H1 (cell line): ENCODE data around the gene RBM4B. TPM values are rescaled to one million over a fixed set of nuclear protein-coding genes. Genes with fewer than 3 reads are reported as not detected.
A peak's percentile ranks its signal among the peaks of the same experiment; 100 is the strongest.

Experiments
- CTCF ChIA-PET: fragments of 300-600 bp; sonication (Branson Sonifier 250); formaldehyde crosslinking; loops from one replicate; lab custom pipeline; 2021; ENCODE audit not compliant: partially characterized antibody; lab: Charles Lee
- POLR2A ChIA-PET: fragments of 300-600 bp; sonication (Branson Sonifier 250); formaldehyde crosslinking; loops from one replicate; lab custom pipeline; 2021; ENCODE audit warnings: inconsistent platforms; ENCODE audit not compliant: partially characterized antibody; lab: Charles Lee
- DNase-seq, 2 experiments: peaks; one replicate each; pipeline versions ENCODE4 v3.0.0 to v3.0.0-alpha.2; 2010 to 2022; ENCODE audit warnings: low spot score in 2 of 2, low read depth in 1 of 2, mixed read lengths in 1 of 2
- FAIRE-seq: peaks from 2 replicates; lab custom pipeline; 2011; peaks lifted over from hg19 to GRCh38; lab: Jason Lieb, UNC
- H2AFZ ChIP-seq: 2 replicates; pipeline ENCODE4 v1.8.1; 2012; ENCODE audit warnings: low read length, inconsistent platforms
- H2AK5ac ChIP-seq: 2 replicates; pipeline ENCODE4 v1.6.1; 2013; ENCODE audit warnings: low read depth, low read length
- H2BK120ac ChIP-seq: replicated peaks from 2 replicates; pipeline ENCODE3; 2013; ENCODE audit warnings: low read depth, low read length, inconsistent platforms
- H2BK12ac ChIP-seq: 2 replicates; pipeline ENCODE4 v1.6.1; 2013; ENCODE audit warnings: low read depth, low read length
- H2BK15ac ChIP-seq: 2 replicates; pipeline ENCODE4 v1.6.1; 2013; ENCODE audit warnings: low read length
- H2BK20ac ChIP-seq: 2 replicates; pipeline ENCODE4 v1.6.1; 2013; ENCODE audit warnings: low read length
- H2BK5ac ChIP-seq: 2 replicates; pipeline ENCODE4 v1.6.1; 2013; ENCODE audit warnings: low read depth, low read length
- H3K14ac ChIP-seq: 2 replicates; pipeline ENCODE4 v1.6.1; 2013; ENCODE audit warnings: inconsistent platforms; ENCODE audit not compliant: insufficient read length
- H3K18ac ChIP-seq: 2 replicates; pipeline ENCODE4 v1.6.1; 2013; ENCODE audit warnings: low read length; ENCODE audit errors: extremely low read depth
- H3K23ac ChIP-seq: 2 replicates; pipeline ENCODE4 v1.6.1; 2013; ENCODE audit warnings: inconsistent platforms; ENCODE audit not compliant: insufficient read length
- H3K23me2 ChIP-seq: 2 replicates; pipeline ENCODE4 v1.6.1; 2013; ENCODE audit warnings: low read depth, low read length
- H3K27ac ChIP-seq: 2 replicates; pipeline ENCODE4 v1.6.1; 2011; ENCODE audit warnings: low read depth, low read length, inconsistent platforms
- H3K27me3 ChIP-seq, 4 experiments: replicated peaks in 1 of 4; 1 replicate in 1 of 4; 2 replicates in 3 of 4; pipeline versions ENCODE4 v1.6.1 to v1.8.1; 2011 to 2013; ENCODE audit warnings: low read length in 3 of 4, mild to moderate bottlenecking in 3 of 4, inconsistent platforms in 2 of 4, mixed read lengths in 2 of 4, moderate library complexity in 1 of 4; ENCODE audit not compliant: control insufficient read depth in 3 of 4, insufficient read depth in 3 of 4; ENCODE audit errors: extremely low read depth in 1 of 4
- H3K36me3 ChIP-seq, 4 experiments: 2 replicates each; pipeline versions ENCODE4 v1.6.1 to v1.8.1; 2011 to 2013; ENCODE audit warnings: mild to moderate bottlenecking in 4 of 4, low read length in 3 of 4, moderate library complexity in 2 of 4, control low read depth in 1 of 4, inconsistent platforms in 1 of 4; ENCODE audit not compliant: insufficient read depth in 4 of 4, control insufficient read depth in 2 of 4
- H3K4ac ChIP-seq: replicated peaks from 2 replicates; pipeline ENCODE3; 2013; ENCODE audit warnings: low read length, low read depth, mixed read lengths, inconsistent platforms; ENCODE audit not compliant: insufficient read length
- H3K4me1 ChIP-seq, 4 experiments: replicated peaks in 1 of 4; 1 replicate in 1 of 4; 2 replicates in 3 of 4; pipeline versions ENCODE4 v1.6.1 to v1.8.1; 2011 to 2013; ENCODE audit warnings: low read length in 3 of 4, inconsistent platforms in 2 of 4, mixed read lengths in 1 of 4; ENCODE audit not compliant: insufficient read depth in 4 of 4, control insufficient read depth in 3 of 4
- H3K4me2 ChIP-seq, 2 experiments: 2 replicates each; pipeline versions ENCODE4 v1.6.1 to v1.8.1; 2011 to 2013; ENCODE audit warnings: low read depth in 2 of 2, low read length in 2 of 2, control low read depth in 1 of 2, inconsistent platforms in 1 of 2, mild to moderate bottlenecking in 1 of 2; ENCODE audit not compliant: insufficient read depth in 1 of 2
- H3K4me3 ChIP-seq, 4 experiments: fragments of 200-600, 300-600 bp in 1 of 4; sonication (generic), shearing (Covaris generic), sonication (Bioruptor Twin) in 1 of 4; 2 replicates each; pipeline versions ENCODE4 v1.5.1 to v1.8.1; 2011 to 2016; ENCODE audit warnings: low read length in 4 of 4, low read depth in 3 of 4, control low read depth in 2 of 4, inconsistent platforms in 2 of 4, mild to moderate bottlenecking in 2 of 4, mixed read lengths in 1 of 4, moderate library complexity in 1 of 4; ENCODE audit not compliant: insufficient read depth in 2 of 4; ENCODE audit errors: extremely low read depth in 1 of 4
- H3K56ac ChIP-seq: replicated peaks from 2 replicates; pipeline ENCODE3; 2013; ENCODE audit warnings: low read depth, mild to moderate bottlenecking, mixed read lengths, low read length, inconsistent platforms; ENCODE audit not compliant: insufficient read length
- H3K79me1 ChIP-seq: 2 replicates; pipeline ENCODE4 v1.6.1; 2013; ENCODE audit warnings: low read depth, low read length, control low read depth
- H3K79me2 ChIP-seq, 2 experiments: 2 replicates each; pipeline versions ENCODE4 v1.6.1 to v1.8.1; 2012 to 2013; ENCODE audit warnings: low read length in 2 of 2, mild to moderate bottlenecking in 2 of 2, inconsistent platforms in 1 of 2; ENCODE audit not compliant: insufficient read depth in 2 of 2, control insufficient read depth in 1 of 2
- H3K9ac ChIP-seq, 4 experiments: replicated peaks in 1 of 4; 1 replicate in 1 of 4; 2 replicates in 3 of 4; pipeline versions ENCODE4 v1.6.1 to v1.8.1; 2011 to 2013; ENCODE audit warnings: low read depth in 3 of 4, low read length in 3 of 4, control low read depth in 2 of 4, mild to moderate bottlenecking in 2 of 4, moderate library complexity in 2 of 4, inconsistent platforms in 1 of 4; ENCODE audit errors: extremely low read depth in 1 of 4
- H3K9me3 ChIP-seq, 2 experiments: 2 replicates each; pipeline versions ENCODE4 v1.6.1 to v1.8.1; 2012 to 2013; ENCODE audit warnings: mild to moderate bottlenecking in 2 of 2, moderate library complexity in 2 of 2, control low read depth in 1 of 2, inconsistent platforms in 1 of 2, low read depth in 1 of 2, low read length in 1 of 2, mixed read lengths in 1 of 2; ENCODE audit not compliant: insufficient read depth in 2 of 2
- H4K20me1 ChIP-seq, 2 experiments: replicated peaks in 1 of 2; 2 replicates each; pipeline versions ENCODE3 to v1.8.1; 2011 to 2013; ENCODE audit warnings: inconsistent platforms in 2 of 2, low read length in 2 of 2, mild to moderate bottlenecking in 1 of 2; ENCODE audit not compliant: insufficient read depth in 2 of 2, control insufficient read depth in 1 of 2
- H4K5ac ChIP-seq: 2 replicates; pipeline ENCODE4 v1.6.1; 2013; ENCODE audit warnings: low read length, low read depth, mixed read lengths, inconsistent platforms; ENCODE audit not compliant: insufficient read length
- H4K8ac ChIP-seq: 2 replicates; pipeline ENCODE4 v1.8.0; 2013; ENCODE audit warnings: mild to moderate bottlenecking, moderate library complexity, low read length, inconsistent platforms; ENCODE audit not compliant: insufficient read depth; ENCODE audit errors: extremely low read depth
- H4K91ac ChIP-seq: replicated peaks from 2 replicates; pipeline ENCODE3; 2013; ENCODE audit warnings: low read length, mixed read lengths, inconsistent platforms; ENCODE audit not compliant: insufficient read length
- ASH2L ChIP-seq: fragments of 200-600, 300-600 bp; sonication (generic); IDR thresholded peaks from one replicate; pipeline ENCODE4 v1.7.1; 2017; ENCODE audit warnings: low read length
- BCL11A ChIP-seq, 2 experiments: IDR thresholded peaks; one replicate each; pipeline ENCODE4 v1.6.1; 2011; ENCODE audit warnings: low read depth in 2 of 2, low read length in 2 of 2, mild to moderate bottlenecking in 2 of 2
- CBX5 ChIP-seq: fragments of 300-800, 300-1000 bp; sonication (generic); IDR thresholded peaks from 2 replicates; pipeline ENCODE4 v1.7.1; 2016; ENCODE audit warnings: antibody characterized with exemption, low read length, low read depth
- E2F6 ChIP-seq: IDR thresholded peaks from 2 replicates; pipeline ENCODE4 v1.6.1; 2012; ENCODE audit warnings: inconsistent platforms
- RAD21 ChIP-seq, 2 experiments: IDR thresholded peaks in 1 of 2; conservative IDR thresholded peaks in 1 of 2; 2 replicates each; pipeline ENCODE4 v1.6.1; 2011; ENCODE audit warnings: low read depth in 2 of 2, low read length in 2 of 2, improper control_type of control experiment in 1 of 2, inconsistent platforms in 1 of 2, mild to moderate bottlenecking in 1 of 2, moderate library complexity in 1 of 2
- RFX5 ChIP-seq: IDR thresholded peaks from 2 replicates; pipeline ENCODE4 v1.6.1; 2011; ENCODE audit warnings: low read depth, low read length, improper control_type of control experiment, borderline replicate concordance
- SRF ChIP-seq: IDR thresholded peaks from 2 replicates; pipeline ENCODE4 v1.6.1; 2011; ENCODE audit warnings: mild to moderate bottlenecking, low read depth, low read length, moderate library complexity
- TBP ChIP-seq: IDR thresholded peaks from 2 replicates; pipeline ENCODE4 v1.6.1; 2011; ENCODE audit warnings: low read depth, low read length, improper control_type of control experiment
- USF2 ChIP-seq: IDR thresholded peaks from 2 replicates; pipeline ENCODE4 v1.6.1; 2011; ENCODE audit warnings: low read length, improper control_type of control experiment
- WGBS, 2 experiments: shearing (Covaris generic) in 1 of 2; methylation state at CpG; one replicate each; pipeline versions ENCODE4 v1.1.6 to v1.1.7; 2013 to 2015; ENCODE audit warnings: low lambda C conversion rate in 2 of 2, mixed read lengths in 2 of 2, inconsistent platforms in 1 of 2, low coverage in 1 of 2, missing lambda C conversion rate in 1 of 2; ENCODE audit not compliant: insufficient replicate concordance in 2 of 2, insufficient coverage in 1 of 2, insufficient read length in 1 of 2; ENCODE audit errors: extremely low coverage in 1 of 2, missing lambda C conversion rate in 1 of 2; 5-methylcytosine and 5-hydroxymethylcytosine counted together
- polyA plus RNA-seq, 7 experiments: library from polyadenylated mRNA; depleted of rRNA in 3 of 7; stranded (reverse) in 5 of 7; unstranded in 2 of 7; fragments of >200 nt in 5 of 7; fragments of 200-250 nt in 2 of 7; gene quantifications; 1 replicate in 5 of 7; 2 replicates in 1 of 7; 4 replicates in 1 of 7; pipeline versions ENCODE4 v1.2.1 to v1.2.3, GENCODE V29; 2011 to 2013; ENCODE audit warnings: missing spikeins in 2 of 7, mixed read lengths in 2 of 7
- total RNA-seq: library from RNA; stranded (reverse); fragmentation: NEBNext Ultra II Directional; extraction: Animal tissue kit (Norgen Biotek cat#: 25700); gene quantifications from 2 replicates; pipeline ENCODE4 v1.2.1, GENCODE V29; 2021

The RBM4B gene
- total and polyA plus RNA-seq, 2 of the 8 experiments (the other 6 are each of a cell fraction or from before 2014, with no cell fraction given): 27.5 to 30.5 TPM

- H3K79me2 ChIP-seq: peaks cover 0 to 15% of the 10 kb centered on the region in 2 experiments; a peak in 2 of 4 replicates
- peak overlapping the region; percentile 34 to 55; a peak in 3 of 4 replicates for H3K4me2 ChIP-seq
- no peak overlapping the region for H3K4ac ChIP-seq
- FAIRE-seq: no peak
- H3K79me1 ChIP-seq: peaks cover 17% of the 10 kb centered on the region
- H3K23me2 ChIP-seq: no peaks in the 10 kb centered on the region
- no peak overlapping the region for H3K14ac ChIP-seq
- H3K4me3 ChIP-seq: peak overlapping the region in 1 of 4 experiments; percentile 34; a peak in 1 of 8 replicates
- peaks cover 6 to 21% (median 16%) of the 10 kb centered on the region in 4 experiments for H3K36me3 ChIP-seq
- peak overlapping the region; percentile 89 for H2BK15ac ChIP-seq
- 0 out of 2 replicates have a peak overlapping the region, but pooled peaks have one; percentile 6 for H2BK5ac ChIP-seq
- peaks cover 12 to 35% (median 30%) of the 10 kb centered on the region in 4 experiments for H3K4me1 ChIP-seq
- H3K56ac ChIP-seq: no peak overlapping the region
- H2AK5ac ChIP-seq: 0 out of 2 replicates have a peak overlapping the region, but pooled peaks have one; percentile 18
- CTCF ChIA-PET: interaction anchor here (1.1 to 1.5 kb wide), 4 partner anchors 19 to 115 kb away, joined by 3 to 4 read pairs (median 4); no protein-coding TSS in a partner anchor
- POLR2A ChIA-PET: interaction anchor here (1.2 to 2.0 kb wide), 3 partner anchors 8 to 124 kb away, joined by 3 to 5 read pairs (median 4); no protein-coding TSS in a partner anchor
- no peak for DNase-seq
- no peaks in the 10 kb centered on the region for H3K9me3 ChIP-seq
- no peak overlapping the region for H2BK120ac ChIP-seq
- H3K9ac ChIP-seq: peak overlapping the region in 2 of 4 experiments; percentile 20 to 28; a peak in 1 of 7 replicates
- peak overlapping the region; percentile 45; the same call in 1 of the 2 replicates for H2BK12ac ChIP-seq
- H2AFZ ChIP-seq: no peak overlapping the region
- peak overlapping the region; percentile 49 for H4K91ac ChIP-seq
- WGBS, 2 experiments: 84% methylated on average over 8 of the region's 8 CpGs; no CpG with 5 or more reads in 1 of the 2 experiments
- H4K20me1 ChIP-seq: no peaks in the 10 kb centered on the region
- H3K27ac ChIP-seq: peak overlapping the region; percentile 48; the same call in 1 of the 2 replicates
- peak overlapping the region; percentile 27; the same call in 1 of the 2 replicates for H2BK20ac ChIP-seq
- no peak overlapping the region for H4K5ac ChIP-seq
- H3K18ac ChIP-seq: peak overlapping the region; percentile 28; the same call in 1 of the 2 replicates
- peak overlapping the region; percentile 43; the same call in 1 of the 2 replicates for H4K8ac ChIP-seq
- H3K27me3 ChIP-seq: no peaks in the 10 kb centered on the region
- no peak overlapping the region for H3K23ac ChIP-seq
- TF ChIP-seq ASH2L (no peak), RAD21 (IDR thresholded peaks at IDR 0.05 in 1 of 2, conservative IDR thresholded peaks at IDR 0.05 in 1 of 2; ENCODE audit: low read depth in 2 of 2, low read length in 2 of 2) (no peak), E2F6 (no peak), RFX5 (no peak), BCL11A (IDR thresholded peaks at IDR 0.05; ENCODE audit: low read depth in 2 of 2, low read length in 2 of 2) (no peak), USF2 (no peak), CBX5 (no peak), TBP (no peak), SRF (no peak)
Measured at GRCh38 chr11:66719111-66719872, 41.6 kb upstream of the RBM4B start.
